HG03575 (cell line): ENCODE results near the gene CD19.
"Not testable (repeated sequence)": the region's sequence is repeated elsewhere in the genome, so short reads cannot be mapped to it uniquely, and the experiment has no call there.

Experiments used
- ATAC-seq: cut with Tn5 transposase; IDR thresholded peaks from one replicate; pipeline ENCODE4 v1.9.1; 2021; ENCODE audit not compliant: unreplicated experiment, insufficient number of reproducible peaks, low FRiP score; ENCODE audit errors: extremely low read depth

Gene CD19

DNA sequence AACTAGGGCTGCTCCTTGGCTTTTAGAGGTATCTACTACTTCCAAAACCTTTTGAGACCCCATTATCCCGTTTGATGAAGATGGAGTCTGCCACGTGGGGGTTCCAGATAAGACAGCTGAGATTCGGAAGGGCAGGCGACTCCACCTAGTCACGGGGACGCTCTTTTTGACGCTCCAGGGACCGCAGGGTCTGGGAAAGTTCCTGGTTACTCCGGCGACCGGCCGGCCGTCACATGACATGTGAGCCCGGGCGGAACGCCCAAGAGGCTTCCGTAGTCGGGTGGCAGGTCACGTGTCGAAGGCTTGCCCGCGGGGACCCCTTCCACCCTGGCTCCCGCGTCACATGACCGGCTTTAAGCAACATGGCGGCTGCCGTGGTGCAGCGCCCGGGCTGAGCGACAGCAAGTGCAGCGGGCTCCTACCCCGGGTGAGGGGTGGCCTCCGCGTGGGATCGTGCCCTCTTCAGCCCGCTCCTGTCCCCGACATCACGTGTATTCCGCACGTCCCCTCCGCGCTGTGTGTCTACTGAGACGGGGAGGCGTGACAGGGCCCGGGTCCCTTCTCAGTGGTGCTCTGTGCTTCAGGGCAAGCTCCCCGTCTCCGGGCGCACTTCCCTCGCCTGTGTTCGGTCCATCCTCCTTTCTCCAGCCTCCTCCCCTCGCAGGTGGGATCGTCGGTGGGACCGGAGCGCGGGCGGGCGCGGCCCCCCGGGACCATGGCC, 42.8 kb downstream of the CD19 start, which contains the start of gene SPNS1:
SPNS1 (plus strand) TSS at position 342 of the 721 bp plus-strand sequence; CDS start at position 716, 374 bp downstream.
- no peak for ATAC-seq

- no peak for ATAC-seq
Measured at GRCh38 chr16:28975158-28975599, 43.4 kb downstream of the CD19 start.

DNA sequence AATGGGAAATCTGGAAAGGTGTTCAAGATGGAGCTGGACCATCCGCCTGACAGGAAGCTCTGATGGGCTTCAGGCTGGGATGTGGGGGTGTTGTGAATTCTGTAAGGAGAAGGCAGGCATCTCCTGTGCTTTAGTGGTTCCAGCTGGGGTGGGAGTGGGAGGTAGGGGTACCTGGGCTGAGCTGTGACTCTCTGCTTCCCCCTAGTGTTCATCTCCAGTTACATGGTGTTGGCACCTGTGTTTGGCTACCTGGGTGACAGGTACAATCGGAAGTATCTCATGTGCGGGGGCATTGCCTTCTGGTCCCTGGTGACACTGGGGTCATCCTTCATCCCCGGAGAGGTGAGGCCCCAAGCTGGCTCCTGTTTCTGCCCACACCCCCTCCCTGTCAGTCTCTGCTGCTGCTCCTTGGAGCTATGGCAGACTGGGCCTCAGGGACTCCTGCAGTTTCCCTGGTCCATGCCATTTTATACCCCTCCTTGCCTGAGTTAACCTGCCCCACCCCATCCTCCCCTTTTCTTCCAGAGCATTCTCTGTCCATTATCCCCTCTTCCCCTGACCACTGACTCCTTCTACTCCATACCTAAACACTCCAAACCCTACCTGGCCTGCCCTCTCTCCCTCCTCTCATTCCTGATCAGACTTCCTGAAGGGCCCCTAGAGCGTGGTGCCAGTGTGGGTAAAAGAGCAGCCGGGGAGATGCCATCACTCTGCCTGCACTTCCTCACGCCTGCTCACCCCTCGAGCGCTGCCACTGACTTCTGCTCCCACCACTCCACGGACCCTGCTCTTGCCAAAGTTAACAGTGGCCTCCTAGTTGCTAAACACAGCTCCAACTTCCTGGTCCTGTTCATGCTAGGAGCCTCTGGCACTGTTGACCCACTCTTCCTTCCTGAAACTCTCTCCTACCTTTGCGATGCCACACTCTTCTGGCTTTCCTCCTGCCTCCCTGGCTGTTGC, 46.2 kb downstream of the CD19 start:
- no peak for ATAC-seq

GRCh38 chr16:28980330-28980729, 48.6 kb downstream of the CD19 start:
- ATAC-seq, result not testable (repeated sequence)

DNA sequence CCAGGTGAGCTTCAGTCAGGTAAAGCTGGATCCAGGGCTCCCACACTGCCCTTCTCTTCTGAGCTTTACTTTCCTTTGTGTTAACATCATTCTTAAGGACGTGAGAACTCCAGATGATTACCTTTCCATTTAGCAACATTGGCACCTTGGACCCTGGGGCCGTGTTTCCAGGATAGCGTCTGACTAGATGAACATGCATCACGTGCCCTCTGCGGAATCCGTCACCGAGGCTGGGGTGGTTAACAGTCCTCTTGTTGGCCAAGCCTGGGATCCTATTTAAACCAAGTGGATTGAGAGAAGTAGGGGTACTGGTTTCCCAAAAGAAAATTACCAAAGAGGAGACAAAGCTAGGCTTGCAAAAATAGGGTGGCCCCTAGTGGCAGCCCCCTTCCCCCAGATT, 49.2 kb downstream of the CD19 start:
- ATAC-seq, result no peak

DNA sequence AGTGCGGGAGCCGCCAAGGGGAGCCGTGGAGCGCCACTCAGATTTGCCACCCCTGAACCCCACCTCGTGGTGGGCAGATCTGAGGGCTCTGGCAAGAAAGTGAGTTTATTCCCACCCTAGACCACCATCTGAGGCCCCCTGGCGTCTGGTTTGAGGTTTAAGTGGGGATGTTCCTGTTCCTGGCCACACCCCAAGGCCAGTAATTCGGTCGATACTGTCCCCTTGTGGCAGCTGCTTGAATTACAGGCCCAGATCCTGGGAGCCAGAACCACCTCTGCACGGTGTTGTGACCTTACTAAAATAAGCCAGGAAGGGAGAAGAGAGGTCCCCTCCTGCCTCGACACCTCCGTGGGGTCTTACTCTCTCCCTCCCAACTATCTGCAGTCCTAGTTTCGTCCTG, 49.7 kb downstream of the CD19 start:
- no peak for ATAC-seq

DNA sequence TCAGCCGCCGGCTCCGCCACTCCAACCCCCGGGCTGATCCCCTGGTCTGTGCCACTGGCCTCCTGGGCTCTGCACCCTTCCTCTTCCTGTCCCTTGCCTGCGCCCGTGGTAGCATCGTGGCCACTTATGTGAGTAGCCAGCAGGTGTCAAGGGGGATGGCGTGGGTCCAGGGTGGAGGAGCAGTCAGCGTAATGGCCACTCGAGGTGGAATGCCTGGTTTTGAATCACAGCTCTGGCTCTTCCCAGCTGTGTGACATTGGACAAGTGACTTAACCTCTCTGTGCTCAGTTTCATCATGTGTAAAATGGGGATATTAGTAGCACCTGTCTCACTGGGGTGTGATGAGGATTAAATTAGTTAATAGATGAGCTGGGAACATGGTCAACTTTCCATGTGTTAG, 50.6 kb downstream of the CD19 start:
- no peak for ATAC-seq

DNA sequence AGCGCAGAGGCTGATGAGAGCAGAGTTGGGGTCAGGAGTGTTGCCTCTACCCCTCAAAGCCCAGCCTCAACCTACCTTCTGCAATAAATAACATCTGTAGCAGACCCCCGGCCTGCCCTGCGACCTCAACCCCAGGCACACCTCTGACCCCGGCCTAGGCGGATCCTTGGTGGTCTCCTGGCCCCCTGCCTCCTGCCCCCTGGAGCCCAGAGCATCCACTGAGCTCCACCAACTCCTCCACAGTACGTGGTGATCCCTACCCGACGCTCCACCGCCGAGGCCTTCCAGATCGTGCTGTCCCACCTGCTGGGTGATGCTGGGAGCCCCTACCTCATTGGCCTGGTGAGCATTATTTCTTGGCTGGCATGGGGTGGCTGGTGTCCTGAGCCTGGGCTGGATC, 51.2 kb downstream of the CD19 start:
- no peak for ATAC-seq

DNA sequence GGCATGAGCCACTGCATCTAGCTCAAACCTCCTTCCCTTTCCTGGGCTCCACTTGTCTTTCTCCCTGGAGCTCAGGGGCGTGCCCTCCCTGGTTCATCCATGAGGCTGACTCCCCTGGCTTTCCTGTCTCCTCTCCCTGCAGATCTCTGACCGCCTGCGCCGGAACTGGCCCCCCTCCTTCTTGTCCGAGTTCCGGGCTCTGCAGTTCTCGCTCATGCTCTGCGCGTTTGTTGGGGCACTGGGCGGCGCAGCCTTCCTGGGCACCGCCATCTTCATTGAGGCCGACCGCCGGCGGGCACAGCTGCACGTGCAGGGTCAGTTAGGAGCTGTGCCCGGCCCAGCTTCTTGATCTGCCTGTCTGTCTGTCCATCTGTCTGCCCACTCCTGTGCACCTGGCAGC, 51.9 kb downstream of the CD19 start:
- no peak for ATAC-seq

DNA sequence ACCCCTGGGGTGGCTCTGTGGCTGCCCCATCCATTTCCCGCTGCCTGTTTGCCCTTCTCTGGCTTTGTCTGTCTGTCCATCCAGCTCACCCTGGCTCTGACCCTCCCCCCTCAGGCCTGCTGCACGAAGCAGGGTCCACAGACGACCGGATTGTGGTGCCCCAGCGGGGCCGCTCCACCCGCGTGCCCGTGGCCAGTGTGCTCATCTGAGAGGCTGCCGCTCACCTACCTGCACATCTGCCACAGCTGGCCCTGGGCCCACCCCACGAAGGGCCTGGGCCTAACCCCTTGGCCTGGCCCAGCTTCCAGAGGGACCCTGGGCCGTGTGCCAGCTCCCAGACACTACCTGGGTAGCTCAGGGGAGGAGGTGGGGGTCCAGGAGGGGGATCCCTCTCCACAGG, 52.3 kb downstream of the CD19 start:
- ATAC-seq, result no peak

GRCh38 chr16:28984619-28985135, 52.9 kb downstream of the CD19 start, which contains the start of gene LAT:
LAT (plus strand) TSS chr16:28985052; CDS start chr16:28985418, 366 bp downstream.
- ATAC-seq, result no peak

GRCh38 chr16:28985211-28986041, 53.7 kb downstream of the CD19 start:
- ATAC-seq, result no peak

GRCh38 chr16:28986046-28986445, 54.3 kb downstream of the CD19 start:
- no peak for ATAC-seq

DNA sequence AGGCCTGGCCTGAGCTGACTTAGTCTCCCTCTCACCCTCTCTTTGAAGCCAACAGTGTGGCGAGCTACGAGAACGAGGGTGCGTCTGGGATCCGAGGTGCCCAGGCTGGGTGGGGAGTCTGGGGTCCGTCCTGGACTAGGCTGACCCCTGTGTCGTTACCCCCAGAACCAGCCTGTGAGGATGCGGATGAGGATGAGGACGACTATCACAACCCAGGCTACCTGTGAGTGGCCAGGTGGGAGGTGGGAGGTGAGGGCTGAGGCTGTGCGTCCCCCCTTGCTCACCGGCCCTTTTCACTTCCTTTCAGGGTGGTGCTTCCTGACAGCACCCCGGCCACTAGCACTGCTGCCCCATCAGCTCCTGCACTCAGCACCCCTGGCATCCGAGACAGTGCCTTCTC, 54.7 kb downstream of the CD19 start:
- no peak for ATAC-seq

DNA sequence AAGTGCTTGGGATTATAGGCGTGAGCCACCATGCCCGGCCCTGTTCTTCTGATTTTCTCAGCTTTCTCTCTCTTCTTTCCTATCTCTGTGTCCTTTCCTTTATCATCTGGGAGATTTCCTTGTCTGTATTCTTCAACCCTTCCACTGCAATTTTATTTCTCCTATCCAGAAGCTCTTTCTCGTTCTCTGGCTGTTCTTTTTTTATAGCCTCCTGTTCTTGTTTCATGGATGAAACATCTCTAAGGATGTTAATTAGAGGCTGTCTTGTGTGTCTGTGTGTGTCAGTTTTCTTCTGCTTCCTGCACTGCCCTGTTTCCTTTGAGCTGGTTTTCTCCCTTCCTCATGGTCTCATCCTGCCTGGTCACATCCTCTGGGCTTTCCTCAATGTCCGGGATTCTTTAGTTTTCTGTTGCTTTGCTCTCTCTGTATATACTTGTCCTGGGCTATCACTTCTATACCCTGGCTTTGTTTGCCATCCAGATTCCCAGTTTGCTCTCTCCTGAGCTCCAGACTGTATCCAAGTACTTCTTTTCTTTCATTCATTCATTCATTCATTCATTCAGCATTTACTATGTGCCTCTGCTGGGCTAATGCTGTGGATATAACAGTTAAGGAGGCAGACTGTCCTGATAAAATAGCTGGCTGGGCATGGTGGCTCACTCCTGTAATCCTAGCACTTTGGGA, 55.5 kb downstream of the CD19 start:
- no peak for ATAC-seq
